HG02981 (cell line): ENCODE measurements around the gene CSTPP1.

ENCODE experiments used
- ATAC-seq: cut with Tn5 transposase; IDR thresholded peaks from one replicate; pipeline ENCODE4 v1.9.1; 2021; ENCODE audit warnings: mild to moderate bottlenecking, moderate library complexity; ENCODE audit not compliant: unreplicated experiment

The CSTPP1 gene

GRCh38 chr11:47176328-47177228 lies 240.0 kb downstream of the CSTPP1 start, which contains the start of gene ARFGAP2:
ARFGAP2 (minus strand) TSS chr11:47176879; CDS start chr11:47176853, 26 bp downstream.
- peak; percentile 93 for ATAC-seq

GRCh38 chr11:47177229-47177845 lies 240.8 kb downstream of the CSTPP1 start:
- ATAC-seq, result peak; percentile 44

- no peak for ATAC-seq
These were observed 241.3 kb downstream of the CSTPP1 start for GRCh38 chr11:47177846-47178245.

GRCh38 chr11:47178316-47178715 lies 241.8 kb downstream of the CSTPP1 start:
- no peak for ATAC-seq

- ATAC-seq, result no peak
These were observed 242.4 kb downstream of the CSTPP1 start for GRCh38 chr11:47178737-47179654.

GRCh38 chr11:47179655-47179991 lies 243.1 kb downstream of the CSTPP1 start:
- no peak for ATAC-seq

GRCh38 chr11:47180006-47180787 lies 243.6 kb downstream of the CSTPP1 start:
- no peak for ATAC-seq

GRCh38 chr11:47181271-47181670 lies 244.7 kb downstream of the CSTPP1 start:
- no peak for ATAC-seq

GRCh38 chr11:47182380-47182779 lies 245.8 kb downstream of the CSTPP1 start:
- no peak for ATAC-seq

- ATAC-seq, result no peak
These were observed 246.7 kb downstream of the CSTPP1 start for GRCh38 chr11:47183031-47183856.

GRCh38 chr11:47183969-47184368 lies 247.4 kb downstream of the CSTPP1 start:
- ATAC-seq, result no peak

- no peak for ATAC-seq
These were observed 248.2 kb downstream of the CSTPP1 start for GRCh38 chr11:47184711-47185304.

GRCh38 chr11:47185305-47186075 lies 248.9 kb downstream of the CSTPP1 start:
- ATAC-seq, result peak; percentile 11

GRCh38 chr11:47186076-47186699 lies 249.6 kb downstream of the CSTPP1 start, which contains the start of gene PACSIN3:
PACSIN3 (minus strand) TSS chr11:47186434; CDS start chr11:47182727, 3,707 bp downstream.
- ATAC-seq, result peak; percentile 46

GRCh38 chr11:47186700-47187695 lies 250.4 kb downstream of the CSTPP1 start:
- ATAC-seq, result peak; percentile 20

GRCh38 chr11:47187723-47188122 lies 251.2 kb downstream of the CSTPP1 start:
- ATAC-seq, result no peak

- ATAC-seq, result no peak
These were observed 251.7 kb downstream of the CSTPP1 start for GRCh38 chr11:47188259-47188658.
